Right forelimb (tissue), 1 donor: ENCODE results near the gene SLC35F1.

Experiments used
- DNase-seq: peaks from one replicate; pipeline ENCODE4 v3.0.0-alpha.2; 2018

SLC35F1 gene

DNA sequence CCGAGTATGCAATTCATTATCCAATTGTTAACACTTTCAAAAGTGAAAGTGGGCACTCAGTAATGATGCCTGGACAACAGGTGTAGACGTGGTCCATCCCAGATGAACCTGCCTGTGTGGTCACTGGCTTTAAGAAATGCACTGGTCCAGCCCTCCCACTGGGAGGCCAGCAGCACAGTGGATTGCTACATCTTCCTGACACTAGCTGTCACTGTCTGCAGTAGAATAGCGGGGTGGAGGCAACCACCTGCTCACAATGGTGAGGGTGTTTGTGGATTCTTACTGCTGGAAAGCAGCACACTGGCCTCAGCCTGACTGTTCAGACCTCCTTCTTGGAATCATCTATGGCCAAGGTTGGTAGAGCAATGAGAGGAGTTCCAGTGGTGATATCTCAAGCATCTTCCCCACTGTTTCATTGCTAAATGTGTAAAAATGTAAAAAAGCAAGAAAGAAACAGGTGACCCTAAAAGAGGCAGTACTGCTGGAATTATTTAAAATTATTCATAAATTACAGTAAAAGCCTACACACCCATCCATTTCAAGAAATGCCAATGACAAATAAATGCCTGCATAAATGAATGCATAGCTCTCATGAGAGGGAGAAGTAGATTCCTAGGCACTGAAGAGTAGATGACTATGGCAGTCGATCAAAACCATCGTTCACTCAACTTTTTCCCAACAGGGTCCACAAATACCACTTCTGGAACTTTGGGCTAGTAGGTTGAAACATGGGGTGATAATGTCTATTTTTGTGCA is 413.0 kb downstream of the SLC35F1 start:
- no peak for DNase-seq

DNA sequence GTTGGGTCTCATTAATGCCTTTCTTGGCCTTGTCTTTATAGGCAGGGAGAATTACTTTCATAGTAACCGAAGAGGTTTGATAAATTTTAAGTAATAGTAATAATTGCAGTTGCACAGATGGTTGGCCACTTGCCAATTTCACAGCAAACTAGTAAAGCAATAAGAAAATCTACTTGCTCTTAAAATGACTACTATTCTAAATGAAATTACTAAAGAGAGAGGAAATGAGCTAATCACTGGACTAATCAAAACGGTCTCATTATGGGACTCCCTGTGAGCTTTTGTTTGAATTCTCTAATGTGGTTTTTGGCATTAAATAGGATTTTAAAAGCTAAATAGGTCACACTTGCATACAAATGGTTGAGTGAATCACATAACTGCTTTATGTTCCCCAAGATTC is 413.6 kb downstream of the SLC35F1 start:
- DNase-seq: no peak

DNA sequence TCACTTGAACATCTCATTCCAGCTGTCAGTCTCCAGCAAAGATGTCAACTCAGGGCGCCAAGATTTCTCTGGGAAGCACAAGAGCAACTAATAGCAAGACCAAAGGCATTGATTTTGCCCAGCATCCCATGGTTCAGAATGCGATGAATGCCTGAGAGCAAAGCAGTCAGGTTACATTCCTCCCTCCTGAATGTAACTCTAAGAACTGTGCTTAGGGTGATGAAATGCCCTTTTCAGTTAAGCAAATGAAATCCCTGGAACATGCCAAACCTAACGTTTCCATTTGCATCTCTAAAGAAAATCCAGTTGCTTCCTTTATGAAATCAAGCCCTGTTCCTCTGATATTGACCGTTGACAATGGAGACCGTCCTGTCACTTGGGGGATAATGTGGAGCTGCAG is 417.1 kb downstream of the SLC35F1 start:
- no peak for DNase-seq

DNA sequence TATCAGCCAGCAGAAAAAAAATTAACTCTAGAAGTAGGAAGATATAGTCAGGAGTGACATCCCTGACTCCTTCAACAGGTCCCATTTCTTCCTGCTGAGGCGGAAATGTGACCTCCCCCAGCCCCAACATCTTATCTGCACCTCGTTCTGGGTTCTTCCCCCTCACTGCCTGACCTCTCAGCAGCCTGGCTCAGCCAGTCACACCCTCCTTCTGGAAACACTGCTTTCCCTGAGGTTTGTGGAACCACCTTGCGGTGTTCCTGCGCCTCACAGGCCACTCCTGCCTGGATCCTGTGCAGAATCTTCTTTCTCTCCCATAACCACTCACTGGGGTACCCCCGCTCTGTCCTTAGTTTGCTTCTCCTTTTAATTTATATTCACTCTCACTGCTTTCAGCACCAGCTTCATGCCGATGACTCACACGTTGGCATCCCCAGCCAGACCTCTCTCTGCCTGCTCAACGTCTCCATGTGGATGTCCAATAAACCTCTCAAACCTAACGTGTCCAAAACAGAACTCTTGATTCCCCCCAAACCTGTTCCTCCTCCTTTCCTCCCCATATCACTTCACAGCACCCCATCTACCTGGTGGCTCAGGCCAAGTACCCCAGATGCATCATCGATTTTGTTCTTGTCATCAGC is 418.3 kb downstream of the SLC35F1 start:
- DNase-seq: no peak

DNA sequence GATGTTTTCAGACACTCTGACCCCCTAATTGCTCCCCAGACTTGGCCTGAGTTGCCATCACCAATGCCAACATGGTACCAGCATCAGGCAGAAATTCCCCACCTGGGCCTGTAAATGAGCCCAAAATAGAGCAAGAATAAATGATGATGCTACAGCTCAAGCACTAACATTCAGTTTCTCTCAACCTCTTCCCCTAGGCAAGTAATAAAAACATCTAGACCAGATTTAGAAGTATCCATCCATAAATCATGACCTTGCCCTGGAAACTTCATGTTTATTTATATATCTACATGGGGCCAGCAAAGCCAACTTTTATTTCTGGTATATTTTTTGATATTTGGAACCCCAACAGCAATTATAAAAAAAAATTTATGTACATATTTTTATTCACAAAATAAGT is 419.6 kb downstream of the SLC35F1 start:
- no peak for DNase-seq

DNA sequence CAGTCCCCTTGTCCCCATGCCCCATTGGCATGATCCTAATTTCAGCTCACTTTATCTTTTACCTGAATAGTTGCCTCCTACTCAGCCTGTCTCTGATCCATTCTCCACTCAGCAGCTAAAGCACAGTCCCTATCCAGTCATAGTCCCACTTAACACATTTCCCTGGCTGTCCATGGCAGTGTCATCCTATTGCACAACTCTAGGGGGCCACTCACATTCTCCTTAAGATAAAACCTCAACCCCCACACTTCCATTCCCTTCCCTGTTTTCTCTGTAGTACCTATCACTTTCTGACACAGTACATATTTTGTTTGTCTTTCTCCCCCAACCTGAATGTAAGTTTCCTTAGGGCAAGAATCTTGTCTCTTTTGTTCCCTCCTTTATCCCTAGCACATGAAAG is 420.2 kb downstream of the SLC35F1 start:
- DNase-seq: no peak

DNA sequence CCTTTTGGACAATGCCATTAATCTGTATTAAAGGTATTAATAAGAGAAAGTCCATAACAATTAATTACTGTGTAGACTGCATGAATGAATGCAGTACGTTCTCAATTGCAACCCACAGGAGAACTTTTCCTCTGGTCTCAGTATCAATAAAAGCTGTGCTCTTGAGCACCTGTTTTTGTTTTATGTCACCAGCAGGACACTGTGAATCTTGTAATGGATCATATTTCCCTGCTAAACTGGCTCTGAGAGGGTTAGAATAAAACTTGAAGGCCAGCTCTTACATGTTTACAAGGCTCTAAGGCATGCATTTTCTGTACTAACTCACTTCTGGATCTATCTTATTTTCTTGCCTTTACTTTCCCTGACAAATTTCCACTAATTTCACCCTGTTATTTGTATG is 426.7 kb downstream of the SLC35F1 start:
- DNase-seq: no peak

DNA sequence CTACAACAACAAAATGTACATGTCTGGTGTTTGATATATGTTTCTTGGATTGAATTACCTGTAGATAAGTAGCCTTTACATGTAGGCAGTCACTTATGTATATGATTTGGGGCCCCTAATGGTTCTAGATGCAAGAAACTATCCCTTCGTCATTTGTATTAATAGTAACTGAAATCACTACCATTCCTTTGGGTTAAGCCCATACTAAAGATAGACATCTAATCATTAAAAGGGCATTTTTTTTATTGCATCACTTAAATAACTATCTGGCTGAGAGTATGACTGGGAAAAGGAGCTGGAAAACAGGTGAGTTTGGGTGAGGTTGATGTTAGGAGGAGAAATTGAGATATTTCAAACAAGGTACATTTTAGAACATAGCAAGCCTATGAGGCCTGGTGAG is 427.6 kb downstream of the SLC35F1 start:
- no peak for DNase-seq

DNA sequence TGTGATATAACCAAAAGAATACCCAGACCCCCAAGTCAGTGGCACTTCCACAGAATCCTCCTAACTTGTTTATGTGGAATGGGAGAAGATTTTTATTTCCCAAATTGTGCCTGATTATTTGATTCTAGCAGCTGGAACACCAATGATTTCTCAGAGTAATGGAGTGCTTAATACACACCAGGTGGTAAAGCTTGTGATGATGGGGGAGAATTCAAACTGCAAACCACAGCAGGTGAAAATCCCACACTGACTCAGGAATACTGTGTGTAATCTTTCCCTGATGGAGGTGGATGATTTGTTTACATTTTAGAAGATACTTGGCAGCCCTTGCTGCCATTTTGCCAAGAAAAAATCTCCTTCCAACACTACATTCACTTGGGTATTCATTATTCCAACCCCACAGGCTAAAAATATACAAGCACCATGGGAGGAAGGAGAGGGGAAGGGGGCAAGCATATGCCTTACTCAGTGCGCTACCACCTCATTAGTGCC is 428.3 kb downstream of the SLC35F1 start:
- DNase-seq: no peak

DNA sequence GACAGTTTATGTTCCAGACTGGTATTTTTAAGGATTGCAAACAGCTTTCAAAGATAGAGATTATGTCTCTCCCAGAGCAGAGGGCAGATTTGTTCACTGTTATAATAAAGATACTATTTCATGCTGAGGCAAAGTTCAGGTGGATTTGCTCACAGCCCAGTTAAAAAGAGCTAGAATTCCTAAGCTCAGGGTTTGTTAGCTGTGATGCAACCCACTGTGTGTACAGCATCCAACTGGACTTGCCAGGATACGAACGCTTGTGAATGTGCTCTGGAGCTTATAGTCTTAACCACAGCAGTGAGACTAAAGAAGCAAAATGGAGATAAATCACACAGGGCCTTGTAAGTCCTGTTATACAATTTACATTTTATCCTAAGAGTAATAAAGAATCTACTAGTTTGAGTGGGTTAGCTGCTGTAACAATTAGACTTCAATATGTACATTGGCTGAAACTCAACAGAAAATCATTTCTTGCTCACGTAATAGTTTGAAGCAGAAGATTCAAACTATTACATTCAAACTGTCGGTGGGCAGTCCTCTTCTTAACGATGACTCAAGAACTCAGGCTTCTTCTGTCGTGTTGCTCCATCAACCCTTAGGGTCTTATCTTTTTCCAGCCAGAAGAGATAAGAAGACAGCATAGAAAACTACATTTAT is 437.1 kb downstream of the SLC35F1 start:
- DNase-seq: no peak

DNA sequence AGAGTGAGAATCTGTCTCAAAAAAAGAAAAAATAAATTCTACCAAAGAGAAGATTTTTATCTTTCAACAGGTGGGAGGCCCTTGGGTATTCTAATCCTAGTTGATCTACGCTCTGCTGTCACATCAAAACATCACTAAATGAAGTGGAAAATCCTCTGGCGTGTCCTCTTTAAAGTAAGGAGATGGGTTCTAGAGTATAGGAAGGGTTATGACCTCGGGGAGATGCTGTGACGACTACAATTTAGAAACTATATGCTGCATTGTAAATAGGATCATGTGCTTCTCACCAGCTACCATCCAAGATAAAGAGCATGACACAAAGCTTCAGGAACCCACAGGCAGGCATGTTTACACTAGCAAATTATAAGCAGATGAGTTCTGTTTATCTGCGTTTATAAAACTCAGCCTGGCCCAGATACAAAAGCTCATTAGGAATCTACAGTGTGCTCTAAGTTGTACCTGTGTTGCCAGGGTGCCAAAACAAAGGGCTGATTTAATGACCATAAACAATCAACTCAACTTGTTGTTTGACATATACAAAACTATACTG is 443.9 kb downstream of the SLC35F1 start:
- no peak for DNase-seq

DNA sequence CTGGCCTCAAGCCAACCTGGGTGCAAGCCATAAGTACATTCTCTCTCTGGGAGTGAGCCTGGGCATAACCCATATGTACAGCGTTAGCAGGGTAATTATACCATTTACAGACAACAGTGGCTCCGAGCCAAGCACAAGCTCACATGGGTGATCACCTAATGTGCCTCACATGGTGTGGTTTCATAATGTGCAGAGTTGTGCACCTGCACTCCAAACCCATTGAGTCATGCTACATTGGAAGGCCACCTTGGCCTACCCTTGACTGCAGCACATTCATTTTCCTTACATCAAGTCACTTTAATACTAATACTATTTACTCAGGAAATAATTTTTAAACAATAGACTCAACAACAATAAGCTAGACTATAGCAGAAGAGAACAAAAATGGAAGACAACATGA is 446.5 kb downstream of the SLC35F1 start:
- no peak for DNase-seq

DNA sequence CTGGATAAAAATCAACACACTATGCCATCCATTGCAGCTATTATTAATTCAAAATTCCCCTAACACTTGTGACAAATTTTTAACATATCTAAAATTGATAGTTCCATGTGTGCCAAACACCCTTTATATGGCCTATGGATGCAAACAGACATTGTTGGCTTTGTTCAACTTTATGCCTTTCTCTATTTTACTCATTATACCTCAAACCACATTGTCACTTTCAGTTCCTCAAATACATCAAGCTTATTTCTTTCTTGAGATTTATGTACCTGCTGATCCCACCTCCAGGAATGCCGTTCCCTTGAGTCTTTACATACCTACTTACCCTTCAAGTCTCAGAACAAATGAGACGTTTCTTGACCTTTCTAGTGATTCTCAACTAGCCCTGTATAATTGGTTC is 447.6 kb downstream of the SLC35F1 start:
- no peak for DNase-seq

DNA sequence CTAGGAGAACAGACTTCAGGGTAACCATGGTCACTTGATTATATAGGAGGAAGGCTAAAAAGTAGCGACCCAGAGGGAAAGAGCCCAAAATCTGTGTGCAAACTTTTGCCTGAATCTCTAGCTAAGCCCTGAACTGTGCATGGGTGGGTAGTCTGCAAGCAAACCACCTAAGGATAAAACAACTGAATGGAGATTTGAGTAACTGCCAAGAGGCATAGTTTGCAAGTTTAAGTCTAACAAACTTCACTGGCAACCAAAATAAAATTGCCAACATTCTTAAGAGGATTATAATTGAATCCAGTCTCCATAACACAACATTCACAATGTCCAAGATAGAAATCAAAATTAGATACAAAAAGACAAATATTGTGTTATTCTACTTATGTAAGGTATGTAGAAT is 449.0 kb downstream of the SLC35F1 start:
- no peak for DNase-seq

DNA sequence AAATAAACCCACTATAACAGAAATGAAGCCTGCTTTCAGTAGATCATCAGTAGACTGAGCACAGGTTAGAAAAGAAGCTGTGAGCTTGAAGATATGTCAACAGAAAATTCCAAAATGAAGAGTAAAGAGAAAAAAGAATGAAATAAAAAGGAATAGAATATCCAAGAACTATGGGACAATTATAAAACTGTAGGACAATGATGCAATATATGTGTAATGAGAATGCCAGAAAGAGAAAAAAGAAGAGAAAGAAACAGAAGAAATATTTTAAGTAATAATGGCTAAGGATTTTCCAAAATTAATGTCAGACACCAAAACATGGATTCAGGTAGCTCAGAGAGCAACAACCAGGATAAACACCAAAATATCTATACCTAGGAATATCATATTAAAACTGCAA is 449.6 kb downstream of the SLC35F1 start:
- DNase-seq: no peak
